ENCODE results near the gene OBP2B.

GRCh38 chr9:133256686-133257091 is 47.6 kb upstream of the OBP2B start:
- no peak for TF ChIP-seq EZH2 (IDR thresholded peaks at IDR 0.05; ENCODE audit: insufficient read depth, poor library complexity, severe bottlenecking)
- no peak for TF ChIP-seq EZH2phosphoT487 (IDR thresholded peaks at IDR 0.05; ENCODE audit: insufficient read depth, low read depth)

Data from GM23248 (cell line).